T-cell (primary cell): Measurements from ENCODE around the gene TNNI3K. TPM values are rescaled to one million over a fixed set of nuclear protein-coding genes. Genes with fewer than 3 reads are reported as not detected.

ENCODE experiments used
- ATAC-seq, 4 experiments: fragments of 200-7000 bp in 3 of 4; fragments of 150-1000 bp in 1 of 4; cut with Tn5 transposase; replicated peaks in 1 of 4; 1 replicate in 3 of 4; 2 replicates in 1 of 4; pipeline ENCODE4 v1.10.0; 2021; ENCODE audit warnings: moderate library complexity in 3 of 4, mild to moderate bottlenecking in 2 of 4, moderate number of reproducible peaks in 1 of 4
- CTCF ChIA-PET, 2 donors: fragments of 300-600 bp; sonication (Branson Sonifier 250); formaldehyde crosslinking; loops; one replicate each; lab custom pipeline; 2022; ENCODE audit warnings: antibody characterized with exemption in 2 of 2; lab: Charles Lee
- POLR2A ChIA-PET, 2 donors: fragments of 300-600 bp; sonication (Branson Sonifier 250); formaldehyde crosslinking; loops; one replicate each; lab custom pipeline; 2022; ENCODE audit warnings: antibody characterized with exemption in 2 of 2; lab: Charles Lee
- DNase-seq, 35 experiments: peaks; one replicate each; pipeline versions ENCODE4 v3.0.0 to v3.0.0-alpha.2; 2013 to 2023
- H3K27ac ChIP-seq: one replicate; pipeline ENCODE4 v1.5.1; 2013; ENCODE audit warnings: low read length
- H3K27me3 ChIP-seq, 2 experiments: replicated peaks in 1 of 2; 1 replicate in 1 of 2; 2 replicates in 1 of 2; pipeline versions ENCODE4 v1.6.1 to v1.7.0; 2013; ENCODE audit warnings: low read length in 1 of 2, mixed read lengths in 1 of 2; ENCODE audit not compliant: control insufficient read depth in 2 of 2, insufficient read depth in 2 of 2; ENCODE audit errors: extremely low read depth in 1 of 2
- H3K36me3 ChIP-seq, 2 donors: 1 replicate in 1 of 2; 2 replicates in 1 of 2; pipeline versions ENCODE4 v1.6.1 to v1.7.0; 2013; ENCODE audit warnings: low read length in 1 of 2; ENCODE audit not compliant: control insufficient read depth in 2 of 2, insufficient read depth in 1 of 2; ENCODE audit errors: extremely low read depth in 1 of 2
- H3K4me1 ChIP-seq, 2 experiments: 1 replicate in 1 of 2; 2 replicates in 1 of 2; pipeline versions ENCODE4 v1.6.1 to v1.7.0; 2013; ENCODE audit warnings: low read length in 2 of 2, mixed read lengths in 1 of 2; ENCODE audit not compliant: insufficient read depth in 2 of 2, control insufficient read depth in 1 of 2; ENCODE audit errors: extremely low read depth in 1 of 2
- H3K4me3 ChIP-seq, 2 donors: 1 replicate in 1 of 2; 2 replicates in 1 of 2; pipeline versions ENCODE4 v1.5.1 to v1.7.0; 2013; ENCODE audit warnings: mild to moderate bottlenecking in 2 of 2, low read length in 1 of 2, moderate library complexity in 1 of 2; ENCODE audit not compliant: control insufficient read depth in 1 of 2; ENCODE audit errors: extremely low read depth in 1 of 2
- H3K9me3 ChIP-seq: 2 replicates; pipeline ENCODE4 v1.7.0; 2013
- H3K27ac Mint-ChIP-seq, 2 donors: one replicate each; pipeline ENCODE4 v1.8.0; 2020 to 2021; ENCODE audit warnings: mild to moderate bottlenecking in 2 of 2, mixed read lengths in 2 of 2
- H3K27me3 Mint-ChIP-seq, 2 donors: one replicate each; pipeline ENCODE4 v1.8.0; 2021 to 2022; ENCODE audit warnings: mixed read lengths in 2 of 2
- H3K36me3 Mint-ChIP-seq: one replicate; pipeline ENCODE4 v1.8.0; 2021; ENCODE audit warnings: mixed read lengths
- H3K4me1 Mint-ChIP-seq, 3 donors: one replicate each; pipeline ENCODE4 v1.8.0; 2020 to 2022; ENCODE audit warnings: mixed read lengths in 3 of 3, mild to moderate bottlenecking in 1 of 3
- H3K4me3 Mint-ChIP-seq, 3 donors: one replicate each; pipeline ENCODE4 v1.8.0; 2020 to 2022; ENCODE audit warnings: mild to moderate bottlenecking in 3 of 3, mixed read lengths in 3 of 3, moderate library complexity in 3 of 3
- H3K9me3 Mint-ChIP-seq, 3 donors: one replicate each; pipeline ENCODE4 v1.8.0; 2020 to 2022; ENCODE audit warnings: mixed read lengths in 3 of 3
- WGBS: methylation state at CpG from one replicate; pipeline ENCODE4 v1.1.5; 2013; ENCODE audit warnings: missing lambda C conversion rate; ENCODE audit not compliant: insufficient coverage; 5-methylcytosine and 5-hydroxymethylcytosine counted together
- total RNA-seq, 35 experiments: library from RNA in 6 of 35; stranded (reverse) in 6 of 35; fragments of 120-200 nt in 1 of 35; gene quantifications; one replicate each; pipeline versions ENCODE4 v1.2.1 to v1.2.4 and lab custom pipeline; 2013 to 2026

Gene TNNI3K
- total RNA-seq, 5 donors from 2014 or later (not counting 1 experiment from before 2014, with no cell fraction given): 0.89 to 1.2 TPM; not detected in 3

GRCh38 chr1:74429580-74429979 lies 194.4 kb downstream of the TNNI3K start:
- no peaks in the 10 kb centered on the region for H3K4me1 ChIP-seq
- no peak overlapping the region for H3K4me3 ChIP-seq
- H3K27me3 Mint-ChIP-seq: no peaks in the 10 kb centered on the region
- no peaks in the 10 kb centered on the region for H3K4me1 Mint-ChIP-seq
- H3K9me3 ChIP-seq: no peaks in the 10 kb centered on the region
- POLR2A ChIA-PET: no interaction called here
- H3K4me3 Mint-ChIP-seq: no peak overlapping the region
- WGBS: 45% methylated on average over 1 of the region's 3 CpGs
- H3K9me3 Mint-ChIP-seq: peaks cover 0 to 3% (median 0%) of the 10 kb centered on the region in 3 donors
- DNase-seq: no peak
- CTCF ChIA-PET: no interaction called here
- no peaks in the 10 kb centered on the region for H3K27me3 ChIP-seq
- H3K36me3 ChIP-seq: no peaks in the 10 kb centered on the region
- no peak for ATAC-seq
- H3K27ac ChIP-seq: no peak overlapping the region
- no peak overlapping the region for H3K27ac Mint-ChIP-seq
- no peaks in the 10 kb centered on the region for H3K36me3 Mint-ChIP-seq

- ChIA-PET POLR2A (no interaction called here), CTCF (no interaction called here)
- DNase-seq (no peak), ATAC-seq (no peak)
- Histone ChIP-seq H3K4me1 (no peaks in the 10 kb centered on the region), H3K27me3 (no peaks in the 10 kb centered on the region), H3K36me3 (no peaks in the 10 kb centered on the region), H3K9me3 (no peaks in the 10 kb centered on the region), H3K27ac (no peak overlapping the region), H3K4me3 (no peak overlapping the region)
- no peaks in the 10 kb centered on the region for H3K27me3 Mint-ChIP-seq
- H3K36me3 Mint-ChIP-seq: no peaks in the 10 kb centered on the region
- H3K9me3 Mint-ChIP-seq: peaks cover 0 to 3% (median 0%) of the 10 kb centered on the region in 3 donors
- H3K4me1 Mint-ChIP-seq: no peaks in the 10 kb centered on the region
- H3K27ac Mint-ChIP-seq: no peak overlapping the region
- no peak overlapping the region for H3K4me3 Mint-ChIP-seq
- 100% methylated on average over 1 of the region's 4 CpGs for WGBS
Observed at GRCh38 chr1:74430342-74430934, 195.3 kb downstream of the TNNI3K start.

- 78% methylated on average over 3 of the region's 4 CpGs for WGBS
- ATAC-seq: no peak
- H3K36me3 ChIP-seq: no peaks in the 10 kb centered on the region
- H3K27me3 ChIP-seq: no peaks in the 10 kb centered on the region
- H3K4me1 ChIP-seq: no peaks in the 10 kb centered on the region
- ChIA-PET CTCF (no interaction called here), POLR2A (no interaction called here)
- H3K4me3 Mint-ChIP-seq: no peak overlapping the region
- H3K27ac Mint-ChIP-seq: no peak overlapping the region
- no peak for DNase-seq
- H3K4me1 Mint-ChIP-seq: no peaks in the 10 kb centered on the region
- no peaks in the 10 kb centered on the region for H3K36me3 Mint-ChIP-seq
- peaks cover 0 to 3% (median 0%) of the 10 kb centered on the region in 3 donors for H3K9me3 Mint-ChIP-seq
- no peaks in the 10 kb centered on the region for H3K9me3 ChIP-seq
- no peaks in the 10 kb centered on the region for H3K27me3 Mint-ChIP-seq
- no peak overlapping the region for H3K4me3 ChIP-seq
- H3K27ac ChIP-seq: no peak overlapping the region
Observed at GRCh38 chr1:74431531-74431930, 196.3 kb downstream of the TNNI3K start.

- Mint-ChIP-seq H3K27ac (no peak overlapping the region), H3K4me1 (no peaks in the 10 kb centered on the region), H3K9me3 (peaks cover 0 to 7% (median 0%) of the 10 kb centered on the region in 3 donors), H3K27me3 (no peaks in the 10 kb centered on the region), H3K4me3 (no peak overlapping the region), H3K36me3 (no peaks in the 10 kb centered on the region)
- Histone ChIP-seq H3K4me1 (no peaks in the 10 kb centered on the region), H3K27ac (no peak overlapping the region), H3K27me3 (no peaks in the 10 kb centered on the region), H3K36me3 (no peaks in the 10 kb centered on the region), H3K4me3 (no peak overlapping the region), H3K9me3 (no peaks in the 10 kb centered on the region)
- no peak for DNase-seq
- no CpG with 5 or more reads among the region's 1 CpG for WGBS
- CTCF ChIA-PET: no interaction called here
- no peak for ATAC-seq
- POLR2A ChIA-PET: no interaction called here
Observed at GRCh38 chr1:74432325-74432724, 197.1 kb downstream of the TNNI3K start.

GRCh38 chr1:74434321-74434720 lies 199.1 kb downstream of the TNNI3K start:
- Histone ChIP-seq H3K27ac (no peak overlapping the region), H3K36me3 (no peaks in the 10 kb centered on the region), H3K9me3 (no peaks in the 10 kb centered on the region), H3K4me3 (no peak overlapping the region), H3K27me3 (no peaks in the 10 kb centered on the region), H3K4me1 (no peaks in the 10 kb centered on the region)
- ATAC-seq (no peak), DNase-seq (no peak)
- POLR2A ChIA-PET: no interaction called here
- no peaks in the 10 kb centered on the region for H3K27me3 Mint-ChIP-seq
- H3K27ac Mint-ChIP-seq: no peak overlapping the region
- peaks cover 0 to 9% (median 0%) of the 10 kb centered on the region in 3 donors for H3K9me3 Mint-ChIP-seq
- CTCF ChIA-PET: no interaction called here
- no peak overlapping the region for H3K4me3 Mint-ChIP-seq
- H3K4me1 Mint-ChIP-seq: no peaks in the 10 kb centered on the region
- H3K36me3 Mint-ChIP-seq: no peaks in the 10 kb centered on the region
- WGBS: 75% methylated on average over 1 of the region's 2 CpGs

GRCh38 chr1:74436078-74436477 lies 200.9 kb downstream of the TNNI3K start:
- no peaks in the 10 kb centered on the region for H3K9me3 ChIP-seq
- DNase-seq (no peak), ATAC-seq (no peak)
- CTCF ChIA-PET: interaction anchor here in 1 of 2 donors (0.7 kb wide), 1 partner anchor 47 kb away, joined by 4 read pairs; no protein-coding TSS in a partner anchor
- H3K4me1 ChIP-seq: no peaks in the 10 kb centered on the region
- no peaks in the 10 kb centered on the region for H3K27me3 ChIP-seq
- peaks cover 0 to 9% (median 0%) of the 10 kb centered on the region in 3 donors for H3K9me3 Mint-ChIP-seq
- POLR2A ChIA-PET: interaction anchor here (0.5 to 0.7 kb wide), 2 partner anchors 253 to 740 kb away, joined by 3 to 6 read pairs; no protein-coding TSS in a partner anchor
- H3K27me3 Mint-ChIP-seq: no peaks in the 10 kb centered on the region
- no peaks in the 10 kb centered on the region for H3K4me1 Mint-ChIP-seq
- H3K36me3 Mint-ChIP-seq: no peaks in the 10 kb centered on the region
- no peaks in the 10 kb centered on the region for H3K36me3 ChIP-seq
- no peak overlapping the region for H3K27ac ChIP-seq
- no CpG with 5 or more reads among the region's 1 CpG for WGBS
- H3K27ac Mint-ChIP-seq: no peak overlapping the region
- no peak overlapping the region for H3K4me3 Mint-ChIP-seq
- H3K4me3 ChIP-seq: no peak overlapping the region
